ENCODE data around the gene RPTOR.
A peak's percentile ranks its signal among the peaks of the same experiment; 100 is the strongest.
"Not testable (repeated sequence)": the region's sequence is repeated elsewhere in the genome, so short reads cannot be mapped to it uniquely, and the experiment has no call there.

Gene RPTOR

DNA sequence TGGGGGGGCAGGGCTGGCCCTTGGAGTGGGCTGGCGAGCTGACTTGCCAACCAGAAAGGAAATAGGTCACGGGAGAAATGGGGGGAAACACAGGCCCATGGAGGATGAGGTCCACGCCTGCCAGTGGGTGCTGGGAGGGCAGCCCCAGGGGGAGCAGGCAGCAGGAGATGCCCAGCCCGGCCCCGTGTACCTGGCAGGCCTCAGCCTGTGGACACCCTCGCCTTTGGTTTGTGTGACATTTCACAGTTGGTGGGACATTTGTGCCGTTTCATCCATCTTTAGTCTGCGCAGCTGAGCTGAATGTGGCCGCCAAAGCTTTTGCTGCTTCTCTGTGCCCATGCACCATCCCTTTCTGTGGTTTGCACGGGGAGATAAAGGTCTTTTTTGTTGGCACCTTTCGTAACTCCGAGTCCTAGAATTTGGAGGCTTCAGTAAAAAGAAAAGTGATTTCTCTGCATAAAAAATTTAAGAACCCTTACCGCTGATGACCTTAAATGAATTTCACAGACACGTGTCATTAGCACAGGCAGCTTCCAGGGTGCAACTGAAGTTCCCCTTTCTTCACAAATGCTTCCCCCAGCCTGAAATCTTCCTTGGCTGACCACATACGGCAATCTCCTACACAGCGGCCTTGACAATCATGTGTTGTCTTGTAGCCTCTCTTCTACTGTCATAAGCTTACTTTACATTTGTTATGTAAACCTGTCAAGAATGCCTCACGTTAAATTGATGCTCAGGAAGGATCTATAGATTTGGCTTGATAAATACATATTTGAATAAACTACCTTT is 193.6 kb downstream of the RPTOR start:
- H3K27ac Mint-ChIP-seq, result peak overlapping the region; percentile 81
- no peaks in the 10 kb centered on the region for H3K27me3 Mint-ChIP-seq
- H3K36me3 Mint-ChIP-seq (ENCODE audit: low read depth), result peaks cover 29% of the 10 kb centered on the region
- H3K4me1 Mint-ChIP-seq (ENCODE audit: low read depth), result peaks cover 73% of the 10 kb centered on the region
- no peaks in the 10 kb centered on the region for H3K9me3 Mint-ChIP-seq
- intact Hi-C loops (cut with micrococcal nuclease), result no loop called here
- H3K4me3 Mint-ChIP-seq, result peak overlapping the region; percentile 56

- peak overlapping the region; percentile 47 for H3K27ac Mint-ChIP-seq
- H3K4me3 Mint-ChIP-seq, result no peak overlapping the region
- H3K4me1 Mint-ChIP-seq (ENCODE audit: low read depth), result peaks cover 72% of the 10 kb centered on the region
- H3K9me3 Mint-ChIP-seq, result no peaks in the 10 kb centered on the region
- peaks cover 29% of the 10 kb centered on the region for H3K36me3 Mint-ChIP-seq (ENCODE audit: low read depth)
- H3K27me3 Mint-ChIP-seq, result no peaks in the 10 kb centered on the region
- intact Hi-C loops (cut with micrococcal nuclease), result no loop called here
Measured at GRCh38 chr17:80738987-80739730, 194.5 kb downstream of the RPTOR start.

DNA sequence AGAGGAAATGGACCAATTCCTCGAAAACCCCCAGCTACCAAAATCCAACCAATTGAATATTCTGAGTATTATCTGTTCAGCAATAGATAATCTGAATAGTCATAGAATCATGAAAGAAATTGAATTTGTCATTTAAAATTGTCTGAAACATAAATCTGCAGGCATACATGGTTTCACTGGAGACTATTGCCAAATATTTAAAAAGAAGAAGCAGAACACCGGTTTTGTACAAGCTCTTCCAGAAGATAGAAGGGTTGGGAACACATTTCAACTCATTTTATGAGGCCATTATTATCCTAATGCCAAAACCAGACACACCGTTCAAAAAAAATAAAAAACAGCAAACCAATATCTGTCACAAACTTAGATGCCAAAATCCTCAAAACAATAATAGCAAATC is 195.5 kb downstream of the RPTOR start:
- intact Hi-C loops (cut with micrococcal nuclease), result no loop called here
- Mint-ChIP-seq H3K36me3 (ENCODE audit: low read depth) (peaks cover 25% of the 10 kb centered on the region), H3K4me3 (no peak overlapping the region), H3K27me3 (no peaks in the 10 kb centered on the region), H3K27ac (no peak overlapping the region), H3K9me3 (no peaks in the 10 kb centered on the region), H3K4me1 (ENCODE audit: low read depth) (peaks cover 69% of the 10 kb centered on the region)

- Mint-ChIP-seq H3K4me1 (ENCODE audit: low read depth) (peaks cover 59% of the 10 kb centered on the region), H3K9me3 (no peaks in the 10 kb centered on the region), H3K4me3 (no peak overlapping the region), H3K27me3 (no peaks in the 10 kb centered on the region), H3K36me3 (ENCODE audit: low read depth) (peaks cover 23% of the 10 kb centered on the region), H3K27ac (no peak overlapping the region)
- intact Hi-C loops (cut with micrococcal nuclease), result no loop called here
Measured at GRCh38 chr17:80742091-80742490, 197.5 kb downstream of the RPTOR start.

GRCh38 chr17:80742581-80743180 is 198.0 kb downstream of the RPTOR start:
- H3K27me3 Mint-ChIP-seq, result no peaks in the 10 kb centered on the region
- no peak overlapping the region for H3K4me3 Mint-ChIP-seq
- intact Hi-C loops (cut with micrococcal nuclease), result no loop called here
- H3K4me1 Mint-ChIP-seq (ENCODE audit: low read depth), result peaks cover 53% of the 10 kb centered on the region
- peaks cover 29% of the 10 kb centered on the region for H3K36me3 Mint-ChIP-seq (ENCODE audit: low read depth)
- H3K9me3 Mint-ChIP-seq, result no peaks in the 10 kb centered on the region
- peak overlapping the region; percentile 11 for H3K27ac Mint-ChIP-seq

DNA sequence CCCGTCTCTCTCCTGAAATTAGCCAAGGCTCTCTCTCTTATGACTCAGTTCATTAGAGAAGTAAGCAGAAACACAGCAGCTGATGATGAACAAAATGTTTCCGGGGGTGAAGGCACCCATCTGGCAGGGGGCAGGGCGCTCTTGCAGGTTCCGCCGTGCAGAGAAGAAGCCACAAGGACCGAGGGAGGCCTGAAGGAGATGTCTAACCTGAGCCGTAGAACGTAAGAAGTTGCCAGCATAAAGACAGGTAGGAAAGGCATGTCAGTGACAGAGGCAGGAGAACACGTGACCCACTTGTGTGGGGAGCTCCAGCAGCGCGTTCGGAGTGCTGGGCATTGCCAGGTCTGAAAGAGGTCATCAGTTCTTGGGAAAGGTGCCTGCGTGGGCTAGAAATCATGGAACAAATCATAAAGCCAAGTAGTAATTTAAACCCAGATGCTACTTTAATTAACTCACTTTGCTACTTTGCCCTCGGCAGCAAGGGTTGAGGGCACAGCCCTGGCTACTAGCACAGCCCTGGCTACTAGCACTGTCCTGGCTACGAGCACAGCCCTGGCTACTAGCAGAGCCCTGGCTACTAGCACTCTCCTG is 198.6 kb downstream of the RPTOR start:
- Mint-ChIP-seq H3K27ac (peak overlapping the region; percentile 11), H3K9me3 (no peaks in the 10 kb centered on the region), H3K4me3 (no peak overlapping the region), H3K36me3 (ENCODE audit: low read depth) (peaks cover 31% of the 10 kb centered on the region), H3K27me3 (no peaks in the 10 kb centered on the region), H3K4me1 (ENCODE audit: low read depth) (peaks cover 47% of the 10 kb centered on the region)
- intact Hi-C loops (cut with micrococcal nuclease), result no loop called here

DNA sequence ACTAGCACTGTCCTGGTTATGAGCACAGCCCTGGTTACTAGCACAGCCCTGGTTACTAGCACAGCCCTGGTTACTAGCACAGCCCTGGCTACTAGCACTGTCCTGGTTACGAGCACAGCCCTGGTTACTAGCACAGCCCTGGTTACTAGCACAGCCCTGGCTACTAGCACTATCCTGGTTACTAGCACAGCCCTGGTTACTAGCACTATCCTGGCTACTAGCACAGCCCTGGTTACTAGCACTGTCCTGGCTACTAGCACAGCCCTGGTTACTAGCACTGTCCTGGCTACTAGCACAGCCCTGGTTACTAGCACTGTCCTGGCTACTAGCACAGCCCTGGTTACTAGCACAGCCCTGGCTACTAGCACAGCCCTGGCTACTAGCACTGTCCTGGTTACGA is 199.3 kb downstream of the RPTOR start:
- intact Hi-C loops (cut with micrococcal nuclease); H3K4me3 Mint-ChIP-seq; H3K27me3 Mint-ChIP-seq; H3K9me3 Mint-ChIP-seq; H3K27ac Mint-ChIP-seq: not testable (repeated sequence)
- Mint-ChIP-seq H3K36me3 (ENCODE audit: low read depth) (peaks cover 31% of the 10 kb centered on the region), H3K4me1 (ENCODE audit: low read depth) (peaks cover 44% of the 10 kb centered on the region)

DNA sequence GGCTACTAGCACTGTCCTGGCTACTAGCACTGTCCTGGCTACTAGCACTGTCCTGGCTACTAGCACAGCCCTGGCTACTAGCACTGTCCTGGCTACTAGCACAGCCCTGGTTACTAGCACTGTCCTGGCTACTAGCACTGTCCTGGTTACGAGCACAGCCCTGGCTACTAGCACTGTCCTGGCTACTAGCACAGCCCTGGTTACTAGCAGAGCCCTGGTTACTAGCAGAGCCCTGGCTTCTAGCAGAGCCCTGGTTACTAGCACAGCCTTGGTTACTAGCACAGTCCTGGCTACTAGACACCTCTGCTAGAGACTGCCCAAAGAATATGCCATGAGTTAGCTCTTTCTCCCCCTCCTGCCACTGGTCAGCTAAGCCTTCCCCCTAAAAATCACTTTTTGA is 200.1 kb downstream of the RPTOR start:
- H3K9me3 Mint-ChIP-seq; intact Hi-C loops (cut with micrococcal nuclease); H3K4me3 Mint-ChIP-seq; H3K27me3 Mint-ChIP-seq; H3K27ac Mint-ChIP-seq: not testable (repeated sequence)
- peaks cover 31% of the 10 kb centered on the region for H3K36me3 Mint-ChIP-seq (ENCODE audit: low read depth)
- H3K4me1 Mint-ChIP-seq (ENCODE audit: low read depth), result peaks cover 37% of the 10 kb centered on the region

DNA sequence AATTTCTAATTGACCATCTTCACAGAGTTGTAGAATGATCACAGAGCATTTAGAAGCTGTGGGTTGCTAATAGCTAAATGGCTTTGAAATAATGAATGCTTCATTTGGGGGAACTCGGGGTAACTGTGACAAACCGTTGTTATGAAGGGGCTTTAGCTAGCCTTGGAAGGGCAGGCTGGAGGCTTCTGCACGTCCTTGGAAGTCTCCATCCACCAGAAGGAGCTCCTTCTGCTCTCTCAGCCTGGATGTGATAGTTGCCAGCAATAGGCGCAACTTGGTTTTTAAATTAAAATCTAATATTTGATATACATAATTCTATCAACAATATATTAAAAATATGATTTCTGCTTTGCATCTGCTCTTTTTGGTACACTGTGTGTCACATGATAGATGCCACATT is 200.5 kb downstream of the RPTOR start:
- Mint-ChIP-seq H3K4me1 (ENCODE audit: low read depth) (peaks cover 34% of the 10 kb centered on the region), H3K9me3 (no peaks in the 10 kb centered on the region), H3K36me3 (ENCODE audit: low read depth) (peaks cover 31% of the 10 kb centered on the region), H3K4me3 (no peak overlapping the region), H3K27ac (no peak overlapping the region), H3K27me3 (no peaks in the 10 kb centered on the region)
- intact Hi-C loops (cut with micrococcal nuclease), result no loop called here

- peaks cover 27% of the 10 kb centered on the region for H3K4me1 Mint-ChIP-seq (ENCODE audit: low read depth)
- intact Hi-C loops (cut with micrococcal nuclease), result no loop called here
- H3K27ac Mint-ChIP-seq, result no peak overlapping the region
- H3K36me3 Mint-ChIP-seq (ENCODE audit: low read depth), result peaks cover 27% of the 10 kb centered on the region
- H3K4me3 Mint-ChIP-seq, result no peak overlapping the region
- H3K9me3 Mint-ChIP-seq, result no peaks in the 10 kb centered on the region
- no peaks in the 10 kb centered on the region for H3K27me3 Mint-ChIP-seq
Measured at GRCh38 chr17:80746262-80746935, 201.8 kb downstream of the RPTOR start.

DNA sequence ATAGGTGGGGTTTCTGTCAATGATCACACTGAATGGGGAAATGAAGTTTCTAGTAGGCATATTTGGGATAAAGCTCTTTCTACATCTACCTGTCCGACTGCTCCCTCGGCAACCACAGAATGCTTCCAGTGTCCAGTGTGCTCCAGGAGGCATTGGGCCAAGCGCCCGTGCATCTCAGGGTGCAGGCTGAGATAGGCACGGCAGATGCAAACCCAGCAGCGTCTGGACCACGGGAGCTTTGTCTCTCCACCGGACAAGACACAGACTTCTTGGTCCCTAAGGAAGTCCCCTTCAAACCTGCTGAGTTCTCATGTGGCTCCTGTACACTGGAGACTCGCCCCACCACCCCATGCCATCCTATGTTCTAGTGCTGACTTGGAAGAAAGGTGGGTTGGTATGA is 202.8 kb downstream of the RPTOR start:
- H3K9me3 Mint-ChIP-seq, result no peaks in the 10 kb centered on the region
- H3K27ac Mint-ChIP-seq, result no peak overlapping the region
- peaks cover 20% of the 10 kb centered on the region for H3K36me3 Mint-ChIP-seq (ENCODE audit: low read depth)
- H3K27me3 Mint-ChIP-seq, result no peaks in the 10 kb centered on the region
- no peak overlapping the region for H3K4me3 Mint-ChIP-seq
- intact Hi-C loops (cut with micrococcal nuclease), result no loop called here
- H3K4me1 Mint-ChIP-seq (ENCODE audit: low read depth), result peaks cover 21% of the 10 kb centered on the region

- Mint-ChIP-seq H3K27ac (no peak overlapping the region), H3K4me3 (no peak overlapping the region), H3K4me1 (ENCODE audit: low read depth) (peaks cover 12% of the 10 kb centered on the region), H3K27me3 (no peaks in the 10 kb centered on the region), H3K9me3 (no peaks in the 10 kb centered on the region), H3K36me3 (ENCODE audit: low read depth) (peaks cover 27% of the 10 kb centered on the region)
- intact Hi-C loops (cut with micrococcal nuclease), result no loop called here
Measured at GRCh38 chr17:80749611-80750010, 205.0 kb downstream of the RPTOR start.

DNA sequence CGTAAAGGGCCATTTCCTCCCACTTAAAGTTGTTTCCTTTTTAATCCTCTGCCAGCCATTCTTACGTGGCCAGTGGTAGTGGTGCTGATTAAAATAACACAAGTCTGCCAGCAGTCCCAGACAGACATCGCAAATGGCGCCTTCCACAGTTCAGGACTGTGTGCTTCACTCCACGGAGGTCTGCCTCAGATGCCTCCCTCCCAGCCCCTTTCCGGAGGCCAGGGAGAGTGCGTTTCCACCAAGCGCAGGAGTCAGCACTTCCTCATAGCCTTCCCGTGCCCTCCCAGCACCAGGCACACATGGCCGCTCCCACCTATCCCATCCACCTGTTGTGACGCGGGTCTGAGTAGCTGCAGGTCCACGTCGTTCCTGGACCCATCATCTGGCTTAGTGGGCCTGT is 205.6 kb downstream of the RPTOR start:
- Mint-ChIP-seq H3K27me3 (no peaks in the 10 kb centered on the region), H3K36me3 (ENCODE audit: low read depth) (peaks cover 32% of the 10 kb centered on the region), H3K27ac (no peak overlapping the region), H3K4me3 (no peak overlapping the region), H3K9me3 (no peaks in the 10 kb centered on the region), H3K4me1 (ENCODE audit: low read depth) (peaks cover 12% of the 10 kb centered on the region)
- intact Hi-C loops (cut with micrococcal nuclease), result no loop called here
